HepG2 (cell line): ENCODE results near the gene TMEM178A.

Experiments used
- CTCF ChIP-seq: sonication (generic); formaldehyde crosslinking; IDR thresholded peaks from 2 replicates; pipeline ENCODE4 v1.5.0; 2020; ENCODE audit warnings: mild to moderate bottlenecking, missing genetic modification reagents, moderate library complexity
- ETV6 ChIP-seq: sonication (generic); formaldehyde crosslinking; conservative IDR thresholded peaks from 2 replicates; pipeline ENCODE4 v1.4.0; 2020; ENCODE audit warnings: missing genetic modification reagents
- HNRNPH1 ChIP-seq: fragments of 200-400 bp; formaldehyde crosslinking; optimal IDR thresholded peaks from 2 replicates; pipeline ENCODE3; 2017; ENCODE audit warnings: mild to moderate bottlenecking, low read depth, low read length
- HNRNPK ChIP-seq: fragments of 200-400 bp; formaldehyde crosslinking; IDR thresholded peaks from 2 replicates; pipeline ENCODE4 v1.6.1; 2018; ENCODE audit warnings: low read length, low read depth, moderate library complexity, mild to moderate bottlenecking; ENCODE audit not compliant: poor library complexity, severe bottlenecking
- JUN ChIP-seq: sonication (generic); formaldehyde crosslinking; IDR thresholded peaks from 2 replicates; pipeline ENCODE4 v1.4.0; 2020; ENCODE audit warnings: mild to moderate bottlenecking, missing genetic modification reagents
- KIAA2018 ChIP-seq: sonication (generic); formaldehyde crosslinking; IDR thresholded peaks from 2 replicates; pipeline ENCODE4 v1.5.0; 2020; ENCODE audit warnings: mild to moderate bottlenecking, missing genetic modification reagents, borderline replicate concordance
- PAXIP1 ChIP-seq: sonication (generic); formaldehyde crosslinking; conservative IDR thresholded peaks from 2 replicates; pipeline ENCODE4 v1.4.0; 2020; ENCODE audit warnings: mild to moderate bottlenecking, missing genetic modification reagents, moderate library complexity
- POLR2AphosphoS5 ChIP-seq: IDR thresholded peaks from 2 replicates; pipeline ENCODE4 v1.6.1; 2012; ENCODE audit warnings: low read depth, low read length
- SP4 ChIP-seq: sonication (generic); formaldehyde crosslinking; IDR thresholded peaks from 2 replicates; pipeline ENCODE4 v1.8.1; 2023; ENCODE audit warnings: mild to moderate bottlenecking, missing genetic modification reagents
- TCF12 ChIP-seq, 2 experiments: fragments of 450-650 bp in 1 of 2; sonication (generic) in 1 of 2; formaldehyde crosslinking in 1 of 2; IDR thresholded peaks; 2 replicates each; pipeline versions ENCODE4 v1.6.1 to v1.8.0; 2017 to 2022; ENCODE audit warnings: antibody characterized with exemption in 1 of 2, mild to moderate bottlenecking in 1 of 2, missing genetic modification reagents in 1 of 2, moderate library complexity in 1 of 2
- ZBTB7A ChIP-seq: sonication (generic); formaldehyde crosslinking; IDR thresholded peaks from 2 replicates; pipeline ENCODE4 v1.8.0; 2022; ENCODE audit warnings: mild to moderate bottlenecking, missing genetic modification reagents
- ZNF138 ChIP-seq: sonication (generic); formaldehyde crosslinking; IDR thresholded peaks from 2 replicates; pipeline ENCODE4 v1.5.0; 2020; ENCODE audit warnings: mild to moderate bottlenecking, low read depth, missing genetic modification reagents
- ZNF670 ChIP-seq: sonication (generic); formaldehyde crosslinking; IDR thresholded peaks from 2 replicates; pipeline ENCODE4 v1.8.0; 2022; ENCODE audit warnings: mild to moderate bottlenecking, missing genetic modification reagents, borderline replicate concordance
- TF ChIP-seq, protein P1 (sequence below): sonication (generic); formaldehyde crosslinking; IDR thresholded peaks from 2 replicates; pipeline ENCODE4 v1.4.0; 2020; ENCODE audit warnings: missing genetic modification reagents

DNA sequence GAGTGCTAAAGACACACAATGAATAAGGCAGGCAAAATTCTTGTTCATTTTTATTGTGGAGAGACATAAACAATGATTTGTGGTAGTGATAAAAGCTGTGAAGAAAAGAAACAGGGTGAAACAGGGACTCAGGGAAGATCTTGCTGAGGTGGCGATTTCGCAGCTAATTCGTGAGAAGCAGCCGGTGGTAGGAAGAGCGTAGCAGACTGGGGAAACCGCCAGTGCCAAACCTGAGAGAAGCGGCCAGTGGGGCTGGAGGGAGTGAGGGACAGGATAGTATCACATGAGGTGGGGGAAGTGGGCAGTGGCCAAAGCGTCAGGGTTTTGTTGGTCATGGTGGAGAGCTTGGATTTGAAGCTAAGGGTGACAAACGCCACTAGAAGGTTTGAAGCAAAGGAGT, 42.3 kb downstream of the TMEM178A start:
- TF ChIP-seq HNRNPK (no peak), JUN (CRISPR knock-in tag) (no peak), CTCF (CRISPR knock-in tag) (no peak), TCF12 (IDR thresholded peaks at IDR 0.05) (no peak), TCF12 (CRISPR knock-in tag; IDR thresholded peaks at IDR 0.05) (no peak), ZNF670 (no peak), KIAA2018 (CRISPR knock-in tag) (no peak), POLR2AphosphoS5 (no peak), ZNF138 (CRISPR knock-in tag) (no peak), ETV6 (CRISPR knock-in tag) (no peak), PAXIP1 (no peak), ZBTB7A (CRISPR knock-in tag) (no peak), HNRNPH1 (no peak), SP4 (CRISPR knock-in tag) (no peak)
- TF ChIP-seq, protein P1, sequence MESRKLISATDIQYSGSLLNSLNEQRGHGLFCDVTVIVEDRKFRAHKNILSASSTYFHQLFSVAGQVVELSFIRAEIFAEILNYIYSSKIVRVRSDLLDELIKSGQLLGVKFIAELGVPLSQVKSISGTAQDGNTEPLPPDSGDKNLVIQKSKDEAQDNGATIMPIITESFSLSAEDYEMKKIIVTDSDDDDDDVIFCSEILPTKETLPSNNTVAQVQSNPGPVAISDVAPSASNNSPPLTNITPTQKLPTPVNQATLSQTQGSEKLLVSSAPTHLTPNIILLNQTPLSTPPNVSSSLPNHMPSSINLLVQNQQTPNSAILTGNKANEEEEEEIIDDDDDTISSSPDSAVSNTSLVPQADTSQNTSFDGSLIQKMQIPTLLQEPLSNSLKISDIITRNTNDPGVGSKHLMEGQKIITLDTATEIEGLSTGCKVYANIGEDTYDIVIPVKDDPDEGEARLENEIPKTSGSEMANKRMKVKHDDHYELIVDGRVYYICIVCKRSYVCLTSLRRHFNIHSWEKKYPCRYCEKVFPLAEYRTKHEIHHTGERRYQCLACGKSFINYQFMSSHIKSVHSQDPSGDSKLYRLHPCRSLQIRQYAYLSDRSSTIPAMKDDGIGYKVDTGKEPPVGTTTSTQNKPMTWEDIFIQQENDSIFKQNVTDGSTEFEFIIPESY (CRISPR knock-in tag) = no peak
